AG09309 (cell line): ENCODE results near the gene ZCCHC17.

Experiments
- DNase-seq: peaks from one replicate; pipeline ENCODE4 v3.0.0-alpha.2; 2010; ENCODE audit warnings: low read depth
- H3K4me3 ChIP-seq: 2 replicates; pipeline ENCODE4 v1.5.1; 2011; ENCODE audit warnings: mild to moderate bottlenecking, low read depth, low read length, moderate library complexity; ENCODE audit not compliant: control insufficient read depth
- TF ChIP-seq, protein P1 (sequence below): IDR thresholded peaks from 2 replicates; pipeline ENCODE4 v1.5.1; 2011; ENCODE audit warnings: mild to moderate bottlenecking, low read depth, low read length, inconsistent platforms; ENCODE audit not compliant: insufficient read depth, control insufficient read depth; ENCODE audit errors: missing control alignments

The ZCCHC17 gene

DNA sequence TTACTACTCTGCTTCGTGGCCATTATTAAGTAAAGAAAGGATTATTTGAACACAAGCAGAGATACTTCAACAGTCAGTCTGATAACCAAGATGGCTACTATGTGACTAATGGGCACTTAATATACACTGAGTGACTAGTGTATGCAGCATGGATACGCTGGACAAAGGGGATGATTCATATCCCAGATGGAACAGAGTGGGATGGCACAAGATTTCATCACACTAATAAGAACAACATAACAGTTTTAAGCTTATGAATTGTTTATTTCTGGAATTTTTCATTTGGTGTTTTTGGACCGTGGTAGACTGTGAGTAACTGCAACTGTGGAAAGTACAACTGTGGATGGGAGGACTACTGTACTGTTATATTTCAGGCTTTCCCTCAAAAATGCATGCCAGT, 9.4 kb downstream of the ZCCHC17 start:
- DNase-seq: peak; percentile 86
- H3K4me3 ChIP-seq: no peak overlapping the region
- TF ChIP-seq, protein P1, sequence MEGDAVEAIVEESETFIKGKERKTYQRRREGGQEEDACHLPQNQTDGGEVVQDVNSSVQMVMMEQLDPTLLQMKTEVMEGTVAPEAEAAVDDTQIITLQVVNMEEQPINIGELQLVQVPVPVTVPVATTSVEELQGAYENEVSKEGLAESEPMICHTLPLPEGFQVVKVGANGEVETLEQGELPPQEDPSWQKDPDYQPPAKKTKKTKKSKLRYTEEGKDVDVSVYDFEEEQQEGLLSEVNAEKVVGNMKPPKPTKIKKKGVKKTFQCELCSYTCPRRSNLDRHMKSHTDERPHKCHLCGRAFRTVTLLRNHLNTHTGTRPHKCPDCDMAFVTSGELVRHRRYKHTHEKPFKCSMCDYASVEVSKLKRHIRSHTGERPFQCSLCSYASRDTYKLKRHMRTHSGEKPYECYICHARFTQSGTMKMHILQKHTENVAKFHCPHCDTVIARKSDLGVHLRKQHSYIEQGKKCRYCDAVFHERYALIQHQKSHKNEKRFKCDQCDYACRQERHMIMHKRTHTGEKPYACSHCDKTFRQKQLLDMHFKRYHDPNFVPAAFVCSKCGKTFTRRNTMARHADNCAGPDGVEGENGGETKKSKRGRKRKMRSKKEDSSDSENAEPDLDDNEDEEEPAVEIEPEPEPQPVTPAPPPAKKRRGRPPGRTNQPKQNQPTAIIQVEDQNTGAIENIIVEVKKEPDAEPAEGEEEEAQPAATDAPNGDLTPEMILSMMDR: no peak

DNA sequence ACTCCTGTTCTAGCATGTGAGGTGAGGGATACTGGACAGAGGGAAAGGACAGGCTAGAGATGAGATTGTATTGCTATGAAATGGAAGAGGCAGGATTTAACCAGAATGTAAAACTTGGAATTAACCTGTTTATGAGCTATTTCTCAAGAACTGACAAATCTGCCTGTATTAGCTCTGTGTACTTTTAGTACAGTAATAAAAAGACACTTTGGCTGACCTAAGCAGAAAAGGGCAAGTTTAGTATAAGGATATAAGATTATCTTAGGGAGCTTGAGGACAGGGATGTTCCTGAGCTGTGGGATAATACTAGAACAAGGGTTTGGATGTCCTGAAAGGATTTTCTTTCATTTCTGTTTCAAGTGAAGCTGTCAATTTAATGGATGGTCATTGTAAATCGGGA, 11.2 kb downstream of the ZCCHC17 start:
- H3K4me3 ChIP-seq: no peak overlapping the region
- TF ChIP-seq, protein P1: no peak
- no peak for DNase-seq

DNA sequence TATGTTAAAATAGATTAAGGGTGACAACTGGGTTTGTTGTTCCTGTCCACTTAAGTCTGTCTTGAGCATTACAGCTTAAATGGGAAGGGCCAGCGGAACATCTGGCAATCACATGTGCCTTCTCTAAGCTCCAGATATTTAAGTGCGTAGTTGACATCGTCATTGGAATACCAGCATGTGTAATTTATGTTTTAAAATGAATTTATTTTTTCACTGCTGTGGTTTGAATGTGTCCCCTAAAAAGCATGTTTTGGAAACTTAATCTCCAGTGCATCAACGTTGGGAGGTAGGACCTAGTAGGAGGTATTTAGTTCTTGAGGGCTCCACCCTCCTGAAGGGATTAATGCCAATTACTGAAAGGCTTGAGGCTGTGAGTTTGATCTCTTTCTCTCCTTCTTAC, 13.4 kb downstream of the ZCCHC17 start:
- no peak overlapping the region for H3K4me3 ChIP-seq
- TF ChIP-seq, protein P1: no peak
- DNase-seq: no peak

DNA sequence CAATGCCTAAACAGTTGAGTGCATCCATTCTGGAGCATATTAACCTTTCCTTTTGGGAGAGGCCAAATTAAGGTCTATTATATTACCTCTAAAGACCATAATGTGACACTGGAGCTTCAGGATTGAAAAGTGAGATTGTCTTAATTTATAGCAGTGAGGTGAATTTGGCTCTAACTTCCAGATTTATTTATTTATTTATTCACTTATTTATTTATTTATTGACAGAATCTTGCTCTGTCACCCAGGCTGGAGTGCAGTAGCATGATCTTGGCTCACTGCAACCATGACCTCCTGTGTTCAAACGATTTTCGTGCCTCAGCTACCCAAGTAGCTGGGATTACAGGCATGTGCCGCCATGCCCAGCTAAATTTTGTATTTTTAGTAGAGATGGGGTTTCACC, 19.1 kb downstream of the ZCCHC17 start:
- DNase-seq: no peak
- TF ChIP-seq, protein P1: no peak
- H3K4me3 ChIP-seq: no peak overlapping the region

DNA sequence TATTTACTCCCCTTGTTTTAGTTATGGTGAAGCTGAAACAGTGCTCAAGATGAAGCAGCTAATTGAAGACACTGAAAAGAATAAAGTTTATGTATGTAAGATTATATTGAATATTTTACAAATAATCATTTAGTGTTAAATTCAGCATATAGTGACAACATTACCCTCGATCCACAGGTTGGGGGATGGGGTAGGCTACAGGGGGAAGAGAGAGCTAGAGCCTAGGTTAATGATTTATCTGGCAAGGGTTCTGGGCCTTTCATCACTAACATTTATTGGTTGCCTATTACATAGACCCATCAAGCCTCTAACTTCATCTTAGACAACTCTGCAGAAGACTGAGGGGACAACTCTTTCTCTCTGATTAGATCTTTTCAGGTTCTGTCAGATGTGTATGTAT, 21.3 kb downstream of the ZCCHC17 start:
- TF ChIP-seq, protein P1: no peak
- no peak overlapping the region for H3K4me3 ChIP-seq
- no peak for DNase-seq

DNA sequence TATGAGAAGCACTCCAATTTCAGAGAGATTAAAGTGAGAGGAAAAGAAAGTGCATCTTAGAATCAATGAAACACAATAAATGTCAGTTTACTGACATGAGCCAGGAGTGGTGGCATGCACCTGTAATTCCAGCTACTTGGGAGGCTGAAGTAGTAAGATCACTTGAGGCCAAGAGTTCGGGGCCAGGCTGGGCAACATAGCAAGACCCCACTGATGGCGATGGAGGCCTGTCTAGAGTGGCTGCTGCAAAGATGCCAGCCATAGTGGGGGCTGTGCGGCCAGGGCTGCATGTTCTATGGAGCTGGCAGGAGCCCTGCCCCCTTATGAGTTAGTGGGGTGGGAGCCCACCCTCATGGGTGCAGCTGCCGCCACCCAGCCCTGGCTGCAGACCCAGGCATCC, 27.3 kb downstream of the ZCCHC17 start:
- TF ChIP-seq, protein P1: no peak
- H3K4me3 ChIP-seq: no peak overlapping the region

DNA sequence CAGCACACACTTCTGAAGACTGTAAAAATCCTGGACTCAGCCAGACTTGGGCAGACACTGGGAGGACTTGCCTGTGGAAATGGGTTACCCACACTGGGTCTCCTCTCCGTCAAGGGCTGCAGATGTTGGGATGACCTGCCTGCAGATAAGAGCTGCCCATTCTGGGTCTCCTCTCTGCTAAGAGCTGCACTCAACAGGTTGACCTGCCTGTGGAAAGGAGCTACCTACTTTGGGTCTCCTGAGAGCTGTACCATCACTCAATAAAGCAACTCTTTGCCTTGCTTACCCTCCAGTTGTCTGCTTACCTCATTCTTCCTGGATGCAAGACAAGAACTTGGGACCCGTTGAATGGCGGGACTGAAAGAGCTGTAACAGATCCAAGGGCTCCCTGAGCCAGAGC, 28.2 kb downstream of the ZCCHC17 start:
- no peak overlapping the region for H3K4me3 ChIP-seq
- no peak for DNase-seq
- TF ChIP-seq, protein P1: no peak

More for the DNA sequence above, 27.3 kb downstream of the ZCCHC17 start:
- no peak for DNase-seq
